ENCODE results near the gene KRTAP5-1.

KRTAP5-1 gene

GRCh38 chr11:1559111-1559951 is 25.8 kb downstream of the KRTAP5-1 start:
- no peak for DNase-seq

GRCh38 chr11:1558775-1559110 is 26.3 kb downstream of the KRTAP5-1 start:
- DNase-seq = no peak

- DNase-seq = no peak
These were observed 26.9 kb downstream of the KRTAP5-1 start for GRCh38 chr11:1557904-1558774.

GRCh38 chr11:1557051-1557884 is 27.8 kb downstream of the KRTAP5-1 start:
- DNase-seq = no peak

GRCh38 chr11:1556278-1556902 is 28.7 kb downstream of the KRTAP5-1 start:
- DNase-seq = no peak

GRCh38 chr11:1555713-1556153 is 29.4 kb downstream of the KRTAP5-1 start:
- DNase-seq = no peak

GRCh38 chr11:1554981-1555712 is 29.9 kb downstream of the KRTAP5-1 start:
- DNase-seq = no peak

- DNase-seq = no peak
These were observed 31.1 kb downstream of the KRTAP5-1 start for GRCh38 chr11:1553808-1554594.

- no peak for DNase-seq
These were observed 35.4 kb downstream of the KRTAP5-1 start for GRCh38 chr11:1549338-1550330.

- DNase-seq = peak; percentile 69
These were observed 36.6 kb downstream of the KRTAP5-1 start for GRCh38 chr11:1548221-1549070.

GRCh38 chr11:1547467-1548098 is 37.5 kb downstream of the KRTAP5-1 start:
- DNase-seq = no peak

GRCh38 chr11:1546536-1547466 is 38.3 kb downstream of the KRTAP5-1 start:
- DNase-seq = peak; percentile 28

GRCh38 chr11:1546077-1546535 is 39.0 kb downstream of the KRTAP5-1 start:
- DNase-seq = no peak

GRCh38 chr11:1545432-1545831 is 39.7 kb downstream of the KRTAP5-1 start:
- DNase-seq = no peak

- DNase-seq = no peak
These were observed 40.5 kb downstream of the KRTAP5-1 start for GRCh38 chr11:1544536-1544935.

GRCh38 chr11:1543606-1544263 is 41.3 kb downstream of the KRTAP5-1 start:
- no peak for DNase-seq

Data from NCI-H2227 treated with DMSO at 0.1 percent for 48 hours (cell line).